ENCODE results near the gene IFIT1B.

IFIT1B gene

GRCh38 chr10:89363729-89364442 is 14.0 kb upstream of the IFIT1B start:
- no peak for TF ChIP-seq SCRT2 (tag by site-specific recombination; IDR thresholded peaks at IDR 0.05)
- TF ChIP-seq ZNF16 (tag by site-specific recombination; IDR thresholded peaks at IDR 0.05; ENCODE audit: low read depth): no peak
- no peak for TF ChIP-seq ZBTB11 (tag by site-specific recombination; conservative IDR thresholded peaks at IDR 0.05; ENCODE audit: low read depth)
- TF ChIP-seq ZNF274 (IDR thresholded peaks at IDR 0.05; ENCODE audit: low read length): no peak
- TF ChIP-seq ZNF274 (tag by site-specific recombination; IDR thresholded peaks at IDR 0.05; ENCODE audit: borderline replicate concordance): no peak
- TF ChIP-seq ZNF580 (tag by site-specific recombination; IDR thresholded peaks at IDR 0.05): no peak
- TF ChIP-seq ZNF529 (tag by site-specific recombination; IDR thresholded peaks at IDR 0.05; ENCODE audit: insufficient replicate concordance): no peak
- no peak for TF ChIP-seq ZNF18 (tag by site-specific recombination; IDR thresholded peaks at IDR 0.05)
- TF ChIP-seq YY1 (tag by site-specific recombination; IDR thresholded peaks at IDR 0.05): no peak
- TF ChIP-seq TRIM28 (IDR thresholded peaks at IDR 0.05; ENCODE audit: borderline replicate concordance, low read length): no peak
- no peak for TF ChIP-seq ZNF391 (tag by site-specific recombination; IDR thresholded peaks at IDR 0.05; ENCODE audit: borderline replicate concordance, low read depth)
- TF ChIP-seq, protein P1, sequence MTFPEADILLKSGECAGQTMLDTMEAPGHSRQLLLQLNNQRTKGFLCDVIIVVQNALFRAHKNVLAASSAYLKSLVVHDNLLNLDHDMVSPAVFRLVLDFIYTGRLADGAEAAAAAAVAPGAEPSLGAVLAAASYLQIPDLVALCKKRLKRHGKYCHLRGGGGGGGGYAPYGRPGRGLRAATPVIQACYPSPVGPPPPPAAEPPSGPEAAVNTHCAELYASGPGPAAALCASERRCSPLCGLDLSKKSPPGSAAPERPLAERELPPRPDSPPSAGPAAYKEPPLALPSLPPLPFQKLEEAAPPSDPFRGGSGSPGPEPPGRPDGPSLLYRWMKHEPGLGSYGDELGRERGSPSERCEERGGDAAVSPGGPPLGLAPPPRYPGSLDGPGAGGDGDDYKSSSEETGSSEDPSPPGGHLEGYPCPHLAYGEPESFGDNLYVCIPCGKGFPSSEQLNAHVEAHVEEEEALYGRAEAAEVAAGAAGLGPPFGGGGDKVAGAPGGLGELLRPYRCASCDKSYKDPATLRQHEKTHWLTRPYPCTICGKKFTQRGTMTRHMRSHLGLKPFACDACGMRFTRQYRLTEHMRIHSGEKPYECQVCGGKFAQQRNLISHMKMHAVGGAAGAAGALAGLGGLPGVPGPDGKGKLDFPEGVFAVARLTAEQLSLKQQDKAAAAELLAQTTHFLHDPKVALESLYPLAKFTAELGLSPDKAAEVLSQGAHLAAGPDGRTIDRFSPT (tag by site-specific recombination; IDR thresholded peaks at IDR 0.05): no peak
- no peak for TF ChIP-seq ZBTB8A (tag by site-specific recombination; IDR thresholded peaks at IDR 0.05)
- no peak for TF ChIP-seq GLIS1 (tag by site-specific recombination; IDR thresholded peaks at IDR 0.05)
- TF ChIP-seq ZNF112 (tag by site-specific recombination; IDR thresholded peaks at IDR 0.05): no peak
- TF ChIP-seq ZNF837 (tag by site-specific recombination; IDR thresholded peaks at IDR 0.05): no peak
- no peaks in the 10 kb centered on the region for H3K9me3 ChIP-seq (ENCODE audit: control insufficient read depth, insufficient read depth, low read depth, low read length)
- ChIA-PET CTCF (interaction anchor here (1.0 to 1.6 kb wide), 3 partner anchors 17 to 100 kb away, joined by 3 read pairs; no protein-coding TSS in a partner anchor), POLR2A (no interaction called here)
- H3K4me3 ChIP-seq (ENCODE audit: low read depth, low read length): no peak overlapping the region
- H3K36me3 ChIP-seq (ENCODE audit: control insufficient read depth in 2 of 2, insufficient read depth in 1 of 2, low read length in 2 of 2): no peaks in the 10 kb centered on the region
- H3K27ac ChIP-seq (ENCODE audit: extremely low read depth, low read depth, low read length): no peak overlapping the region
- no peaks in the 10 kb centered on the region for H3K4me1 ChIP-seq (ENCODE audit: control insufficient read depth, insufficient read depth, low read length)

- TF ChIP-seq SP3 (tag by site-specific recombination; IDR thresholded peaks at IDR 0.05) (no peak), SCRT1 (tag by site-specific recombination; IDR thresholded peaks at IDR 0.05; ENCODE audit: borderline replicate concordance) (no peak), ZNF292 (tag by site-specific recombination; IDR thresholded peaks at IDR 0.05; ENCODE audit: borderline replicate concordance, low read depth) (no peak), ZNF621 (tag by site-specific recombination; IDR thresholded peaks at IDR 0.05) (no peak), ZNF785 (tag by site-specific recombination; IDR thresholded peaks at IDR 0.05) (no peak), ZNF175 (tag by site-specific recombination; IDR thresholded peaks at IDR 0.05) (no peak), ZNF121 (tag by site-specific recombination; IDR thresholded peaks at IDR 0.05) (no peak), ZSCAN16 (tag by site-specific recombination; IDR thresholded peaks at IDR 0.05) (no peak), ZFP41 (tag by site-specific recombination; IDR thresholded peaks at IDR 0.05; ENCODE audit: borderline replicate concordance) (no peak), ZNF132 (tag by site-specific recombination; IDR thresholded peaks at IDR 0.05; ENCODE audit: borderline replicate concordance) (no peak), ZNF112 (tag by site-specific recombination; IDR thresholded peaks at IDR 0.05) (no peak)
- TF ChIP-seq, protein P2, sequence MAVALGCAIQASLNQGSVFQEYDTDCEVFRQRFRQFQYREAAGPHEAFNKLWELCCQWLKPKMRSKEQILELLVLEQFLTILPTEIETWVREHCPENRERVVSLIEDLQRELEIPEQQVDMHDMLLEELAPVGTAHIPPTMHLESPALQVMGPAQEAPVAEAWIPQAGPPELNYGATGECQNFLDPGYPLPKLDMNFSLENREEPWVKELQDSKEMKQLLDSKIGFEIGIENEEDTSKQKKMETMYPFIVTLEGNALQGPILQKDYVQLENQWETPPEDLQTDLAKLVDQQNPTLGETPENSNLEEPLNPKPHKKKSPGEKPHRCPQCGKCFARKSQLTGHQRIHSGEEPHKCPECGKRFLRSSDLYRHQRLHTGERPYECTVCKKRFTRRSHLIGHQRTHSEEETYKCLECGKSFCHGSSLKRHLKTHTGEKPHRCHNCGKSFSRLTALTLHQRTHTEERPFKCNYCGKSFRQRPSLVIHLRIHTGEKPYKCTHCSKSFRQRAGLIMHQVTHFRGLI (tag by site-specific recombination; IDR thresholded peaks at IDR 0.05): no peak
- no peak overlapping the region for H3K4me3 ChIP-seq (ENCODE audit: low read depth, low read length)
- H3K27ac ChIP-seq (ENCODE audit: extremely low read depth, low read depth, low read length): no peak overlapping the region
- H3K36me3 ChIP-seq (ENCODE audit: control insufficient read depth in 2 of 2, insufficient read depth in 1 of 2, low read length in 2 of 2): no peaks in the 10 kb centered on the region
- no peaks in the 10 kb centered on the region for H3K4me1 ChIP-seq (ENCODE audit: control insufficient read depth, insufficient read depth, low read length)
- POLR2A ChIA-PET: no interaction called here
- no peaks in the 10 kb centered on the region for H3K9me3 ChIP-seq (ENCODE audit: control insufficient read depth, insufficient read depth, low read depth, low read length)
- CTCF ChIA-PET: interaction anchor here (1.0 to 1.6 kb wide), 4 partner anchors 18 to 101 kb away, joined by 3 read pairs; partner anchors contain the start of gene IFIT2
Measured at GRCh38 chr10:89364531-89364930, 13.3 kb upstream of the IFIT1B start.
